Measurements from ENCODE around the gene MAP6. TPM values are rescaled to one million over a fixed set of nuclear protein-coding genes. Genes with fewer than 3 reads are reported as not detected.

MAP6 gene
- total and polyA plus RNA-seq, 9 of the 15 experiments (the other 6 are each of a cell fraction or from before 2014, with no cell fraction given) = not detected

DNA sequence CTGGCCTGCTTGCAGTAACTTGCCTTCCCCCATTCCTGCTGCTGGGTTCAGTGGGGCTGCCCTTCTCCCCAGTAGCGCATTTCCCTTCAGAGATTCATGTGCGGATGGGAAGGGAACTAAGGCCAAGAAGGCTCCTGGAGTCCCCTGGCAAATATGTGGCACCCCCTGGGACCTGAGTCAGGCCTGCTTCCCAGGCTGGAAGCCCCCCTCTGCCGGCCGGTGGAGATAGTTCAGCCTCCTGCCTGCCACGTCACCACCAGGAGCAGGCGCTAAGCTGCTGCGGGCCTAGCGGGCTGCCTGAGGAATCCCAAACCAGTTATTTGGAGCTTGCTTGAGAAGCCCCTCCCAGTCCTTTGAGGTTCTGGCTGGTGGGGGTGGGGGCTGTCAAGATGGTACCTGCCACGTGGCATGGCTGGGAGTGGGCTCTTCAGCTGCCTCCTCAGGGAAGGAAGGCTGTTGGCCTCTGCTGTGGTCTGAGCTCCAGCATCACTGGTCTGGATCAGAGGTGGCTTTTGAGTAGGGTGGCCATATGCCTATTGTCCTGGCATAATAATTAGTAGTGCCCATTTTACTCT lies 104.8 kb downstream of the MAP6 start (continued):
- TF ChIP-seq HDAC8 (tag; IDR thresholded peaks at IDR 0.05) (no peak), PRPF4 (IDR thresholded peaks at IDR 0.05; ENCODE audit: insufficient read depth, low read depth, low read length, poor library complexity, severe bottlenecking) (no peak), MEF2A (IDR thresholded peaks at IDR 0.05; ENCODE audit: control insufficient read depth, low read depth, low read length) (no peak), C11orf30 (IDR thresholded peaks at IDR 0.05; ENCODE audit: low read depth) (no peak), SAFB (IDR thresholded peaks at IDR 0.05; ENCODE audit: borderline replicate concordance, low read depth, low read length) (no peak), ZNF77 (CRISPR knock-in tag; IDR thresholded peaks at IDR 0.05) (no peak), ZBTB7A (IDR thresholded peaks at IDR 0.05; ENCODE audit: borderline replicate concordance, control insufficient read depth, low read depth, low read length) (peak; percentile 74), PHF21A (IDR thresholded peaks at IDR 0.05; ENCODE audit: borderline replicate concordance, low read depth) (no peak), RAD21 (CRISPR knock-in tag; conservative IDR thresholded peaks at IDR 0.05 in 1 of 2, IDR thresholded peaks at IDR 0.05 in 1 of 2) (peak; percentile 54 to 78), ZC3H4 (CRISPR knock-in tag; IDR thresholded peaks at IDR 0.05; ENCODE audit: borderline replicate concordance) (no peak), HMGN3 (IDR thresholded peaks at IDR 0.05; ENCODE audit: borderline replicate concordance, extremely low read depth, insufficient read length, low read depth, low read length) (peak; percentile 32), TOE1 (IDR thresholded peaks at IDR 0.05; ENCODE audit: borderline replicate concordance) (no peak), TOE1 (CRISPR knock-in tag; IDR thresholded peaks at IDR 0.05; ENCODE audit: borderline replicate concordance, low read depth) (no peak), ZNF445 (CRISPR knock-in tag; IDR thresholded peaks at IDR 0.05; ENCODE audit: low read depth) (no peak), TBL1XR1 (IDR thresholded peaks at IDR 0.05; ENCODE audit: low read length in 2 of 2) (no peak), SRSF3 (IDR thresholded peaks at IDR 0.05; ENCODE audit: insufficient read depth, low read length) (no peak), SMAD2 (IDR thresholded peaks at IDR 0.05; ENCODE audit: low read depth, low read length) (no peak), ZNF436 (CRISPR knock-in tag; IDR thresholded peaks at IDR 0.05) (no peak), NCOA1 (IDR thresholded peaks at IDR 0.05; ENCODE audit: low read depth) (no peak)
- TF ChIP-seq, protein P1, sequence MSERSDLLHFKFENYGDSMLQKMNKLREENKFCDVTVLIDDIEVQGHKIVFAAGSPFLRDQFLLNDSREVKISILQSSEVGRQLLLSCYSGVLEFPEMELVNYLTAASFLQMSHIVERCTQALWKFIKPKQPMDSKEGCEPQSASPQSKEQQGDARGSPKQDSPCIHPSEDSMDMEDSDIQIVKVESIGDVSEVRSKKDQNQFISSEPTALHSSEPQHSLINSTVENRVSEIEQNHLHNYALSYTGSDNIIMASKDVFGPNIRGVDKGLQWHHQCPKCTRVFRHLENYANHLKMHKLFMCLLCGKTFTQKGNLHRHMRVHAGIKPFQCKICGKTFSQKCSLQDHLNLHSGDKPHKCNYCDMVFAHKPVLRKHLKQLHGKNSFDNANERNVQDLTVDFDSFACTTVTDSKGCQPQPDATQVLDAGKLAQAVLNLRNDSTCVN (CRISPR knock-in tag; IDR thresholded peaks at IDR 0.05) = 0 out of 2 replicates have a peak, but pooled peaks have one; percentile 30
- TF ChIP-seq, protein P2, sequence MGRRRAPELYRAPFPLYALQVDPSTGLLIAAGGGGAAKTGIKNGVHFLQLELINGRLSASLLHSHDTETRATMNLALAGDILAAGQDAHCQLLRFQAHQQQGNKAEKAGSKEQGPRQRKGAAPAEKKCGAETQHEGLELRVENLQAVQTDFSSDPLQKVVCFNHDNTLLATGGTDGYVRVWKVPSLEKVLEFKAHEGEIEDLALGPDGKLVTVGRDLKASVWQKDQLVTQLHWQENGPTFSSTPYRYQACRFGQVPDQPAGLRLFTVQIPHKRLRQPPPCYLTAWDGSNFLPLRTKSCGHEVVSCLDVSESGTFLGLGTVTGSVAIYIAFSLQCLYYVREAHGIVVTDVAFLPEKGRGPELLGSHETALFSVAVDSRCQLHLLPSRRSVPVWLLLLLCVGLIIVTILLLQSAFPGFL (CRISPR knock-in tag; IDR thresholded peaks at IDR 0.05) = no peak
- TF ChIP-seq, protein P3, sequence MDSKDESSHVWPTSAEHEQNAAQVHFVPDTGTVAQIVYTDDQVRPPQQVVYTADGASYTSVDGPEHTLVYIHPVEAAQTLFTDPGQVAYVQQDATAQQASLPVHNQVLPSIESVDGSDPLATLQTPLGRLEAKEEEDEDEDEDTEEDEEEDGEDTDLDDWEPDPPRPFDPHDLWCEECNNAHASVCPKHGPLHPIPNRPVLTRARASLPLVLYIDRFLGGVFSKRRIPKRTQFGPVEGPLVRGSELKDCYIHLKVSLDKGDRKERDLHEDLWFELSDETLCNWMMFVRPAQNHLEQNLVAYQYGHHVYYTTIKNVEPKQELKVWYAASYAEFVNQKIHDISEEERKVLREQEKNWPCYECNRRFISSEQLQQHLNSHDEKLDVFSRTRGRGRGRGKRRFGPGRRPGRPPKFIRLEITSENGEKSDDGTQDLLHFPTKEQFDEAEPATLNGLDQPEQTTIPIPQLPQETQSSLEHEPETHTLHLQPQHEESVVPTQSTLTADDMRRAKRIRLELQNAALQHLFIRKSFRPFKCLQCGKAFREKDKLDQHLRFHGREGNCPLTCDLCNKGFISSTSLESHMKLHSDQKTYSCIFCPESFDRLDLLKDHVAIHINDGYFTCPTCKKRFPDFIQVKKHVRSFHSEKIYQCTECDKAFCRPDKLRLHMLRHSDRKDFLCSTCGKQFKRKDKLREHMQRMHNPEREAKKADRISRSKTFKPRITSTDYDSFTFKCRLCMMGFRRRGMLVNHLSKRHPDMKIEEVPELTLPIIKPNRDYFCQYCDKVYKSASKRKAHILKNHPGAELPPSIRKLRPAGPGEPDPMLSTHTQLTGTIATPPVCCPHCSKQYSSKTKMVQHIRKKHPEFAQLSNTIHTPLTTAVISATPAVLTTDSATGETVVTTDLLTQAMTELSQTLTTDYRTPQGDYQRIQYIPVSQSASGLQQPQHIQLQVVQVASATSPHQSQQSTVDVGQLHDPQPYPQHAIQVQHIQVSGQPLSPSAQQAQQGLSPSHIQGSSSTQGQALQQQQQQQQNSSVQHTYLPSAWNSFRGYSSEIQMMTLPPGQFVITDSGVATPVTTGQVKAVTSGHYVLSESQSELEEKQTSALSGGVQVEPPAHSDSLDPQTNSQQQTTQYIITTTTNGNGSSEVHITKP (IDR thresholded peaks at IDR 0.05; ENCODE audit: partially characterized antibody) = peak; percentile 85

All from K562 (cell line).